Liver (tissue), 9 donors: ENCODE results near the gene ZMAT5. TPM values are rescaled to one million over a fixed set of nuclear protein-coding genes. Genes with fewer than 3 reads are reported as not detected.

Experiments used
- DNase-seq: peaks from one replicate; pipeline ENCODE4 v3.0.0-alpha.2; 2017; ENCODE audit warnings: low spot score
- H3K27ac ChIP-seq, 2 donors: one replicate each; pipeline ENCODE4 v1.7.0; 2013; ENCODE audit warnings: inconsistent platforms in 2 of 2, low read length in 2 of 2, control low read depth in 1 of 2, low read depth in 1 of 2, mild to moderate bottlenecking in 1 of 2
- H3K27me3 ChIP-seq, 4 donors: one replicate each; pipeline versions ENCODE4 v1.6.1 to v1.7.0; 2013; ENCODE audit warnings: low read length in 3 of 4, inconsistent platforms in 1 of 4, mild to moderate bottlenecking in 1 of 4, moderate library complexity in 1 of 4; ENCODE audit not compliant: control insufficient read depth in 4 of 4, insufficient read depth in 4 of 4
- H3K36me3 ChIP-seq, 4 donors: one replicate each; pipeline versions ENCODE4 v1.6.1 to v1.7.0; 2013; ENCODE audit warnings: low read length in 3 of 4, mild to moderate bottlenecking in 3 of 4, low read depth in 1 of 4, moderate library complexity in 1 of 4; ENCODE audit not compliant: control insufficient read depth in 4 of 4, insufficient read depth in 3 of 4
- H3K4me1 ChIP-seq, 4 donors: one replicate each; pipeline versions ENCODE4 v1.6.1 to v1.7.0; 2013; ENCODE audit warnings: low read length in 3 of 4, mild to moderate bottlenecking in 3 of 4, moderate library complexity in 1 of 4; ENCODE audit not compliant: control insufficient read depth in 4 of 4, insufficient read depth in 4 of 4
- H3K4me3 ChIP-seq, 3 donors: one replicate each; pipeline versions ENCODE4 v1.6.1 to v1.7.0; 2013; ENCODE audit warnings: low read length in 3 of 3, control low read depth in 1 of 3, low read depth in 1 of 3, mild to moderate bottlenecking in 1 of 3
- H3K9ac ChIP-seq, 2 donors: one replicate each; pipeline ENCODE4 v1.7.0; 2013; ENCODE audit warnings: low read length in 2 of 2, mild to moderate bottlenecking in 2 of 2, moderate library complexity in 2 of 2, control low read depth in 1 of 2, low read depth in 1 of 2
- H3K9me3 ChIP-seq, 4 donors: one replicate each; pipeline versions ENCODE4 v1.6.1 to v1.7.0; 2013; ENCODE audit warnings: low read length in 3 of 4; ENCODE audit not compliant: control insufficient read depth in 4 of 4
- ATF3 ChIP-seq: IDR thresholded peaks from 2 replicates; pipeline ENCODE4 v1.6.1; 2016; ENCODE audit warnings: antibody characterized with exemption
- CTCF ChIP-seq: fragments of 150-350 bp; IDR thresholded peaks from 2 replicates; pipeline ENCODE4 v1.5.1; 2017; ENCODE audit warnings: improper control_type of control experiment, low read depth, low read length; ENCODE audit not compliant: missing input control
- EGR1 ChIP-seq, 2 donors: IDR thresholded peaks; 2 replicates each; pipeline ENCODE4 v1.6.1; 2016 to 2018; ENCODE audit warnings: antibody characterized with exemption in 2 of 2, low read depth in 2 of 2
- FOXA1 ChIP-seq: IDR thresholded peaks from 2 replicates; pipeline ENCODE4 v1.6.1; 2016; ENCODE audit warnings: antibody characterized with exemption
- FOXA2 ChIP-seq: IDR thresholded peaks from 2 replicates; pipeline ENCODE4 v1.6.1; 2016; ENCODE audit warnings: antibody characterized with exemption
- GABPA ChIP-seq, 2 donors: IDR thresholded peaks in 1 of 2; conservative IDR thresholded peaks in 1 of 2; 2 replicates each; pipeline ENCODE4 v1.6.1; 2016; ENCODE audit warnings: antibody characterized with exemption in 2 of 2, mild to moderate bottlenecking in 1 of 2, moderate library complexity in 1 of 2
- HNF4A ChIP-seq, 2 donors: conservative IDR thresholded peaks; 2 replicates each; pipeline ENCODE4 v1.6.1; 2016; ENCODE audit warnings: antibody characterized with exemption in 2 of 2, mild to moderate bottlenecking in 2 of 2
- HNF4G ChIP-seq: IDR thresholded peaks from 2 replicates; pipeline ENCODE4 v1.6.1; 2016; ENCODE audit warnings: antibody characterized with exemption
- JUND ChIP-seq, 2 donors: IDR thresholded peaks; 2 replicates each; pipeline ENCODE4 v1.6.1; 2016; ENCODE audit warnings: antibody characterized with exemption in 2 of 2
- MAX ChIP-seq: IDR thresholded peaks from 2 replicates; pipeline ENCODE4 v1.6.1; 2016; ENCODE audit warnings: antibody characterized with exemption
- NR2F2 ChIP-seq: IDR thresholded peaks from 2 replicates; pipeline ENCODE4 v1.6.1; 2016; ENCODE audit warnings: antibody characterized with exemption
- RAD21 ChIP-seq, 2 donors: IDR thresholded peaks; 2 replicates each; pipeline ENCODE4 v1.6.1; 2016; ENCODE audit warnings: antibody characterized with exemption in 2 of 2, mild to moderate bottlenecking in 2 of 2
- REST ChIP-seq: IDR thresholded peaks from 2 replicates; pipeline ENCODE4 v1.6.1; 2016; ENCODE audit warnings: antibody characterized with exemption, mild to moderate bottlenecking
- RXRA ChIP-seq, 2 donors: IDR thresholded peaks; 2 replicates each; pipeline ENCODE4 v1.6.1; 2017 to 2018; ENCODE audit warnings: antibody characterized with exemption in 2 of 2, mild to moderate bottlenecking in 1 of 2
- SP1 ChIP-seq: IDR thresholded peaks from 2 replicates; pipeline ENCODE4 v1.6.1; 2018; ENCODE audit warnings: antibody characterized with exemption, mild to moderate bottlenecking
- TAF1 ChIP-seq: conservative IDR thresholded peaks from 2 replicates; pipeline ENCODE4 v1.6.1; 2016; ENCODE audit warnings: antibody characterized with exemption, mild to moderate bottlenecking
- YY1 ChIP-seq: IDR thresholded peaks from 2 replicates; pipeline ENCODE4 v1.6.1; 2016; ENCODE audit warnings: antibody characterized with exemption, mild to moderate bottlenecking
- ZBTB33 ChIP-seq: IDR thresholded peaks from 2 replicates; pipeline ENCODE4 v1.6.1; 2016; ENCODE audit warnings: antibody characterized with exemption
- WGBS: extraction: QIAGEN DNeasy Blood & Tissue Kit; methylation state at CpG from one replicate; pipeline ENCODE4 v1.1.7; 2013; 5-methylcytosine and 5-hydroxymethylcytosine counted together
- polyA plus RNA-seq, 2 donors: library from polyadenylated mRNA; stranded (reverse) in 1 of 2; unstranded in 1 of 2; fragments of 200-250 nt in 1 of 2; fragments of >200 nt in 1 of 2; fragmentation: Nextera tagmentation in 1 of 2; extraction: Ambion mirVana in 1 of 2; gene quantifications; one replicate each; pipeline versions ENCODE4 v1.2.1 to v1.2.3, GENCODE V29; 2013 to 2015
- total RNA-seq, 2 donors: library from RNA; depleted of rRNA; stranded (reverse); fragments of >200 nt; gene quantifications; one replicate each; pipeline ENCODE4 v1.2.3, GENCODE V29; 2014
- donor health status: healthy.
- donor health status: healthy.
- donor health status: healthy.
- donor health status: healthy.
- donor health status: healthy.

The ZMAT5 gene
- total and polyA plus RNA-seq, 4 donors: 9.2 to 18.8 (median 13.5) TPM

GRCh38 chr22:29705651-29706050, 61.2 kb downstream of the ZMAT5 start:
- H3K36me3 ChIP-seq: no peaks in the 10 kb centered on the region
- no peak for TF ChIP-seq TAF1
- no peak for DNase-seq
- no peak overlapping the region for H3K27ac ChIP-seq
- no peak overlapping the region for H3K9ac ChIP-seq
- H3K4me3 ChIP-seq: no peak overlapping the region
- peaks cover 0 to 2% (median 0%) of the 10 kb centered on the region in 4 donors for H3K27me3 ChIP-seq
- no peaks in the 10 kb centered on the region for H3K4me1 ChIP-seq
- WGBS: 86% methylated on average over 7 of the region's 7 CpGs
- H3K9me3 ChIP-seq: no peaks in the 10 kb centered on the region

- H3K27ac ChIP-seq: no peak overlapping the region
Measured at GRCh38 chr22:29704528-29705285, 62.1 kb downstream of the ZMAT5 start.

More at GRCh38 chr22:29704528-29705285, 62.1 kb downstream of the ZMAT5 start:
- no peak overlapping the region for H3K9ac ChIP-seq
- no peak overlapping the region for H3K4me3 ChIP-seq
- DNase-seq: no peak
- no peak for TF ChIP-seq MAX
- TF ChIP-seq HNF4A (conservative IDR thresholded peaks at IDR 0.05): no peak
- no peak for TF ChIP-seq JUND (IDR thresholded peaks at IDR 0.05)
- no peak for TF ChIP-seq CTCF
- TF ChIP-seq FOXA2: no peak
- no peak for TF ChIP-seq RXRA (IDR thresholded peaks at IDR 0.05)
- TF ChIP-seq ZBTB33: no peak
- no peak for TF ChIP-seq HNF4G
- TF ChIP-seq NR2F2: no peak
- TF ChIP-seq FOXA1: no peak
- no peak for TF ChIP-seq EGR1 (IDR thresholded peaks at IDR 0.05; ENCODE audit: low read depth in 2 of 2)
- TF ChIP-seq REST: no peak
- TF ChIP-seq GABPA (IDR thresholded peaks at IDR 0.05 in 1 of 2, conservative IDR thresholded peaks at IDR 0.05 in 1 of 2): no peak
- TF ChIP-seq SP1: no peak
- no peak for TF ChIP-seq RAD21 (IDR thresholded peaks at IDR 0.05)
- TF ChIP-seq TAF1: no peak
- no peak for TF ChIP-seq YY1
- no peak for TF ChIP-seq ATF3
- 29% methylated on average over 14 of the region's 14 CpGs for WGBS
- H3K27me3 ChIP-seq: no peaks in the 10 kb centered on the region
- no peaks in the 10 kb centered on the region for H3K9me3 ChIP-seq
- H3K36me3 ChIP-seq: no peaks in the 10 kb centered on the region
- H3K4me1 ChIP-seq: no peaks in the 10 kb centered on the region
